Measurements from ENCODE around the gene TMEM126B. TPM values are rescaled to one million over a fixed set of nuclear protein-coding genes. Genes with fewer than 3 reads are reported as not detected.
A peak's percentile ranks its signal among the peaks of the same experiment; 100 is the strongest.

The TMEM126B gene
- total RNA-seq (2022) (141 and 144 TPM in 2 replicates), Bru-seq, nascent RNA (percentile 98 among the genes with signal in this experiment), BruChase-seq, experiment 1, labeled RNA remaining after a 2-hour chase (percentile 98 among the genes with signal in this experiment), BruChase-seq, experiment 2, labeled RNA remaining after a 6-hour chase (percentile 97 among the genes with signal in this experiment)
- long read RNA-seq, transcript TMEM126B-211 (4 exons, 1,273 nt): minor isoform, 9 of 241 reads
- long read RNA-seq, transcript TMEM126B-202 (6 exons, 1,210 nt): major isoform, 102 of 241 reads
- long read RNA-seq, transcript TMEM126B-204 (4 exons, 1,388 nt): minor isoform, 14 of 241 reads
- long read RNA-seq, transcript TMEM126B-201 (5 exons, 989 nt): minor isoform, 59 of 241 reads
- long read RNA-seq, partial matches to known transcripts: 19 of 241 reads
- long read RNA-seq, other reads (novel, unspliced or antisense): 23 of 241 reads

DNA sequence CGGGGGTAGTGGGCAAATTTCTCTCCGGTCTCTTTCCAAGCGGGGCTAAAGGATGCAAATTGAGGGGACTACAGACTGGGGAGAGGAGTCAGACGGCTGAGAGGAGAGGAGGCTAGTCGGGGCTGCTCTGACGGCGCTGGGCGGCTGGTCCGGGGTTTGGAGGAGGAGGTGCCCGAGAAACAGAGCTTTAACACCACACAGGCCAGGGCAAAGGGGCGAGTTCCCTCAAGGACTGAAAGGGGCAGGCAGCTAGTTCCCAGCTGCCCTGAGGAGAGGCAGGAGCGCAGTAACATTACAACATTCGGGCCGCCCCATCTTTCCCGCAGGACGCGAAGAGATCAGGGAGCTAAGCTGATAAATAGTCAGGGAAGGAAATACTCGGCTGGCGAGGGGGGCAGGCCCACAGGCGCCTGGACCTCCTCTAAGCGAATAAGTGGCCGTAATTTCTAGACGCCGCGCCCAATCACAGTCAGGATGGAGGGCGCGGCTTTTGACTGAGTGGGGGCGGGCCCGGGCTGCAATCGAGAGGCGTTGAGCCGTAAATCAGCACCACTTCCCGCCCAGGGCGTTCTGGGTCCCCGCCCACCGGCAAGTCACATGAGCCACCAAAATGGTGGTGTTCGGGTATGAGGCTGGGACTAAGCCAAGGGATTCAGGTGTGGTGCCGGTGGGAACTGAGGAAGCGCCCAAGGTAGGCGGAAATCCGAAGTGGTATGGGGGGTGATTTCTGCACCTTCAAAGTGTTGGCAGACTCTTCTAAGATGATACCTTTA lies at the start of gene TMEM126B:
Gene TMEM126B, plus strand, starts transcription at position 596 of the 773 bp plus-strand sequence. Its CDS starts 15 bp downstream, at position 611.
- no peaks in the 10 kb centered on the region for H3K9me3 ChIP-seq
- Mint-ChIP-seq H3K4me1 (ENCODE audit: low read depth, unreplicated experiment) (peaks cover 13% of the 10 kb centered on the region), H3K27ac (ENCODE audit: unreplicated experiment) (peak within 1 kb of the TSS; percentile 96), H3K36me3 (ENCODE audit: insufficient read depth, unreplicated experiment) (peaks cover 29% of the 10 kb centered on the region), H3K9me3 (ENCODE audit: unreplicated experiment) (no peaks in the 10 kb centered on the region), H3K4me3 (ENCODE audit: unreplicated experiment) (peak within 1 kb of the TSS; percentile 98), H3K27me3 (ENCODE audit: insufficient read depth, unreplicated experiment) (no peaks in the 10 kb centered on the region)
- TF ChIP-seq, protein P1, sequence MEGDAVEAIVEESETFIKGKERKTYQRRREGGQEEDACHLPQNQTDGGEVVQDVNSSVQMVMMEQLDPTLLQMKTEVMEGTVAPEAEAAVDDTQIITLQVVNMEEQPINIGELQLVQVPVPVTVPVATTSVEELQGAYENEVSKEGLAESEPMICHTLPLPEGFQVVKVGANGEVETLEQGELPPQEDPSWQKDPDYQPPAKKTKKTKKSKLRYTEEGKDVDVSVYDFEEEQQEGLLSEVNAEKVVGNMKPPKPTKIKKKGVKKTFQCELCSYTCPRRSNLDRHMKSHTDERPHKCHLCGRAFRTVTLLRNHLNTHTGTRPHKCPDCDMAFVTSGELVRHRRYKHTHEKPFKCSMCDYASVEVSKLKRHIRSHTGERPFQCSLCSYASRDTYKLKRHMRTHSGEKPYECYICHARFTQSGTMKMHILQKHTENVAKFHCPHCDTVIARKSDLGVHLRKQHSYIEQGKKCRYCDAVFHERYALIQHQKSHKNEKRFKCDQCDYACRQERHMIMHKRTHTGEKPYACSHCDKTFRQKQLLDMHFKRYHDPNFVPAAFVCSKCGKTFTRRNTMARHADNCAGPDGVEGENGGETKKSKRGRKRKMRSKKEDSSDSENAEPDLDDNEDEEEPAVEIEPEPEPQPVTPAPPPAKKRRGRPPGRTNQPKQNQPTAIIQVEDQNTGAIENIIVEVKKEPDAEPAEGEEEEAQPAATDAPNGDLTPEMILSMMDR (IDR thresholded peaks at IDR 0.05; ENCODE audit: insufficient read depth in 1 of 2, low read depth in 1 of 2, low read length in 1 of 2, severe bottlenecking in 1 of 2, unreplicated experiment in 1 of 2): no peak
- no peaks in the 10 kb centered on the region; the same call in 1 of the 2 replicates for H3K36me3 ChIP-seq (ENCODE audit: control insufficient read depth, insufficient read depth, low read length)
- POLR2A ChIA-PET: interaction anchor here (0.6 to 2.6 kb wide), 7 partner anchors 9 to 441 kb away, joined by 3 to 38 read pairs (median 4); partner anchors contain the start of genes CCDC83, CREBZF, PICALM and TMEM126A
- no TSS peak for BruUV-seq (replicated peaks)
- peaks cover 8% of the 10 kb centered on the region; the same call in 1 of the 2 replicates for H3K4me1 ChIP-seq
- intact Hi-C loops (cut with micrococcal nuclease; ENCODE audit: unreplicated experiment): loop anchor here (1.0 to 2.0 kb wide), 5 partner anchors 19 to 485 kb away; partner anchors contain the start of genes CCDC83 and TMEM126A
- CTCF ChIA-PET: interaction anchor here (0.6 to 1.9 kb wide), 8 partner anchors 8 to 227 kb away, joined by 3 to 13 read pairs (median 3); partner anchors contain the start of genes CCDC83, CREBZF and TMEM126A
- H3K27me3 ChIP-seq (replicated peaks; ENCODE audit: control insufficient read depth, insufficient read depth, low read length): no peaks in the 10 kb centered on the region
- peak within 1 kb of the TSS; percentile 58 for H3K4me3 ChIP-seq (ENCODE audit: low read depth, low read length)
- DNase-seq: peak; percentile 99 to 100

DNA sequence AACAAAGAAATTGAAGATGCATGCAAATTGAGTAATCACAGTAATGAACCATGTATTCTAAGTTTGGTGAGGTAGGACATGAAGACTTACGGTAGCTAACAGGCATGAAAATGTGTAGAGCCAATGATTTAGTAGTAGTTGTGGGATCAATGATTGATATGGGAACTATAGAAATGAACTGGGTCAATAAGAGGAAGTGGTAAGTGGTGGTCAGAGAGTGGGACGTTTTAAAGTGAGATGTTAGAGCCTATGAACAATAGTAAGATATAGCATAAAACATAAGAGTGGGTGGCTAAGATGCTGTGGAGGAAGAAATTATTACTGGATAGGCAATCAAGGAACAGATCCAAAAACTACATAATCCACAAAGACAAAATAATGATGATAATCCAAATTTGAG lies 46.3 kb upstream of the TMEM126B start:
- POLR2A ChIA-PET: no interaction called here
- peaks cover 9% of the 10 kb centered on the region for H3K27me3 Mint-ChIP-seq (ENCODE audit: insufficient read depth, unreplicated experiment)

More for the DNA sequence above, 46.3 kb upstream of the TMEM126B start:
- H3K27ac Mint-ChIP-seq (ENCODE audit: unreplicated experiment): no peak overlapping the region
- no peak overlapping the region for H3K4me3 Mint-ChIP-seq (ENCODE audit: unreplicated experiment)
- peaks cover 11% of the 10 kb centered on the region for H3K9me3 Mint-ChIP-seq (ENCODE audit: unreplicated experiment)
- intact Hi-C loops (cut with micrococcal nuclease; ENCODE audit: unreplicated experiment): no loop called here
- H3K4me1 Mint-ChIP-seq (ENCODE audit: low read depth, unreplicated experiment): no peaks in the 10 kb centered on the region
- H3K27me3 ChIP-seq (replicated peaks; ENCODE audit: control insufficient read depth, insufficient read depth, low read length): no peaks in the 10 kb centered on the region
- H3K4me1 ChIP-seq: no peaks in the 10 kb centered on the region
- CTCF ChIA-PET: no interaction called here
- H3K36me3 Mint-ChIP-seq (ENCODE audit: insufficient read depth, unreplicated experiment): no peaks in the 10 kb centered on the region
- peaks cover 15% of the 10 kb centered on the region for H3K9me3 ChIP-seq
- TF ChIP-seq, protein P1 (IDR thresholded peaks at IDR 0.05; ENCODE audit: insufficient read depth in 1 of 2, low read depth in 1 of 2, low read length in 1 of 2, severe bottlenecking in 1 of 2, unreplicated experiment in 1 of 2): no peak
- no peak overlapping the region for H3K4me3 ChIP-seq (ENCODE audit: low read depth, low read length)
- no peaks in the 10 kb centered on the region for H3K36me3 ChIP-seq (ENCODE audit: control insufficient read depth, insufficient read depth, low read length)
- no peak for DNase-seq
- BruUV-seq (replicated peaks): no TSS peak
